Tibial nerve (tissue), 4 donors: ENCODE measurements around the gene KIF1A.

Experiments
- CTCF ChIP-seq, 5 experiments: fragments of 200-600 bp in 3 of 5; fragments of 450-650 bp in 2 of 5; sonication (generic) in 3 of 5; IDR thresholded peaks; one replicate each; pipeline ENCODE4 v1.5.1; 2016 to 2019; ENCODE audit warnings: antibody characterized with exemption in 5 of 5, mild to moderate bottlenecking in 3 of 5, moderate library complexity in 2 of 5
- EP300 ChIP-seq, 2 donors: sonication (generic); formaldehyde crosslinking; IDR thresholded peaks; one replicate each; pipeline ENCODE4 v1.6.1; 2017; ENCODE audit warnings: antibody characterized with exemption in 2 of 2, mild to moderate bottlenecking in 1 of 2
- POLR2A ChIP-seq, 2 donors: fragments of 450-650 bp; IDR thresholded peaks; one replicate each; pipeline ENCODE4 v1.6.1; 2017; ENCODE audit warnings: antibody characterized with exemption in 2 of 2, mild to moderate bottlenecking in 2 of 2, moderate library complexity in 2 of 2

- TF ChIP-seq CTCF (IDR thresholded peaks at IDR 0.05), result no peak
- no peak for TF ChIP-seq EP300 (IDR thresholded peaks at IDR 0.05)
- TF ChIP-seq POLR2A (IDR thresholded peaks at IDR 0.05), result no peak
Observed at GRCh38 chr2:240809276-240809675, 10.7 kb downstream of the KIF1A start.
